NCI-H2081 treated with DMSO at 0.1 percent for 48 hours (cell line): ENCODE data around the gene ITLN1.
"Not testable (repeated sequence)": the region's sequence is repeated elsewhere in the genome, so short reads cannot be mapped to it uniquely, and the experiment has no call there.

Source experiments
- DNase-seq: peaks from one replicate; lab custom pipeline; 2025; lab: John Stamatoyannopoulos, UW

The ITLN1 gene

DNA sequence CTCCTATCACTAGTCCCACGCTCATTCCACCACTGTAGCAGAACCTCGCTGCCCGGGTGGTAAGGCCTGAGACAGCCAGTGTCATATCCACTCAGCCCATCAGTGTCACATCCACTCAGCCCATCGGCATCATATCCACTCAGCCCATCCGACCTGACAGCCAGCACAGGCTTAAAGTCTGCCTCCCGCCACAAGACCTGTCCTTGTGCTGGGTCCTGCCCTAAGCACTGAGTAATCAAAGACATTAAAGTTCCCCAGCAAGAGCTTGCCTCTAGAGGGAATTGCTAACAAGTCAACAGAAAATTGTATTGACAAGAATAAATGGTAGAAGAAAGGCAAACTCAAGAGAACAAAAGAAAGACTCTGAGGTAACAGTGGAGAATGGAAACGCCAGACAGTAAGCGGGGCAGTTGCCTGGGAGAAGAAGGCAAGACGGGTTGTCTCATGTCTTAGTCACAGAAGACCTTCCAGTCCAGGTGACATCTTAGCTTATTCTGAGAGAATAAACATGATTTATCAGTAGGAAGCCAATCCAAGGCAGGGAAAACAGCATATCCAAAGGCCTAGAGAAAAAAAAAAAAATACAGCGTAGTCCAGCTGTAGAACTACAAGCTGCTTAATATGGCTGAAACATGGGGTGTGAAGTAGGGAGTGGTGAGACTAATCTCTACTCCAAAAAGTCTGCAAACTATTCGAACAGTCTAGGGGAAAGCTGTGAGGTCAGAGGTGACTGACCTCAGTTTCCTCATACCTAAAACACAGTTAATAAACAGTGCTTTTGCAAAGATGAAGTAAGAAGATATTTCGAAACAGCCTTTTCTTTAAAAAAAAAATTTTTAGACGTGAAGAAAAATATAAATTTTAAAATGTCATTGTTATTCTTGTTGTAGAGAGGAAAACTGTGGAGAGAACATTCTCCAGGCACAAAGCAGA is 1.1 kb downstream of the ITLN1 start:
- DNase-seq: no peak

DNA sequence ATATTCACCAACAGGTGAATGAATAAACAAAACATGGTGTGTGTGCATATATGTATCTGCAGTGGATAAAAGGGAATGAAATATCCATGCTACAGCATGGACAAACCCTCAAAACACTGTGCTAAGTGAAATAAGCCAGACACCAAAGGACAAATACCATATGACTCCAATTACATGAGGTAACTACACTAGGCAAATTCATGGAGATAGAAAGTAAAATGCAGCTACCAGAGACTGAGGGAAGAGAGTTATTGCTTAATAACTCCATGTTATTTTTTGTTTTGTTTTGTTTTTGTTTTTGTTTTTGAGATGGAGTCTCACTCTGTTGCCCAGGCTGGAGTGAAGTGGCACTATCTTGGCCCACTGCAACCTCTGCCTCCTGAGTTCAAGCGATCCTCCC is 2.4 kb downstream of the ITLN1 start:
- no peak for DNase-seq

DNA sequence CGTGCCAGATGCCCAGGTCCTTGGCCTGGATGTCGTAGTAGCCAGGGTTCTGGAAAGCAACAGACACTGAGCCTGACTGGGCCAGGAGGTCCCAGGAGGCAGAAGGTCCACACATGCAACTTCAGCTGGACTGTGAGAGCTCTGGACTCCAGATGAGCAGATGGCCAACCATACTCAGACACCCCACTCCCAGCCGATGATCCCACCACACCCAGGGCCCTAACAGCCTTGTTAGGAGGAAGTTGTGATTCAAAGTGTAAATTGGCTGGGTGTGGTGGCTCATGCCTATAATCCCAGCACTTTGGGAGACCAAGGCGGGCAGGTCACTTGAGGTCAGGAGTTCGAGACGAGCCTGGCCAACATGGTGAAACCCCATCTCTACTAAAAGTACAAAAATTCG is 3.7 kb downstream of the ITLN1 start:
- not testable (repeated sequence) for DNase-seq

DNA sequence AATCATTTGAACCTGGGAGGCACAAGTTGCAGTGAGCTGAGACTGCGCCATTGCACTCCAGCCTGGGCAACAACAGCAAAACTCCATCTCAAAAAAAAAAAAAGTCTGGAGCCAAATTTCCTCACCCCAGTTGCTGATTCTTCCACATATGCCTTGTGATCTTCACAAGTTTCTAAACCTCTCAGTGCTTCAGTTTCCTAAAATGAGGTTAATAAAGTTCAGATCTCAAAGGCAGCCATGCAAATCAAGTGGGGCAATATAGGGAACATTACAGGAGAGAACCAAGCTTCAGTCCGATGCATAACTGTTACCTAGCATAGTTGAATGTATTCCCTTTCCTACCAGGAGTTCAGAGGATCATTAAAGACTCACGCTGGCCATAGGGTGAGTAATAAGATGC is 4.8 kb downstream of the ITLN1 start:
- no peak for DNase-seq

- no peak for DNase-seq
These were observed 5.9 kb downstream of the ITLN1 start for GRCh38 chr1:160879056-160879455.

GRCh38 chr1:160877221-160877620 is 7.8 kb downstream of the ITLN1 start:
- no peak for DNase-seq

DNA sequence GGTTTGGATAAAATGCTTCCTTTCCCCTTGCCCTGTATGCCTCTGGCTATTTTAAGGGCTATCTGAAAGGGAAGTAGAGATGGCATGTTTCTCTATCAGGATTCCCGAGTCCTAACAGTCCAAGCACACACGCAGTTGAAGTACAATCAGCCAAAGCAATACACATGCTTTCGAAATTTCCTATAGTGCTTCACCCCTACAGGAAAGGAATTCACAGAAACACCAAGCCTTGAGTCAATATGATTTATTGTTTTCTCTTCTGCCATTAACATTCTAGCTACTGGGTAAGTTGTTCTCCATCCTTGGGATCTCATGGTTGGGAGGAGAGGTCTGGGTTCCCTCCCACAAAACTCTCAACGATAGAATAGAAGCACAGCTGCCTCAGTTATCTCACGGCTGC is 8.7 kb downstream of the ITLN1 start:
- no peak for DNase-seq

GRCh38 chr1:160875591-160875990 is 9.4 kb downstream of the ITLN1 start:
- DNase-seq: not testable (repeated sequence)

- DNase-seq: no peak
These were observed 10.0 kb downstream of the ITLN1 start for GRCh38 chr1:160874935-160875334.

DNA sequence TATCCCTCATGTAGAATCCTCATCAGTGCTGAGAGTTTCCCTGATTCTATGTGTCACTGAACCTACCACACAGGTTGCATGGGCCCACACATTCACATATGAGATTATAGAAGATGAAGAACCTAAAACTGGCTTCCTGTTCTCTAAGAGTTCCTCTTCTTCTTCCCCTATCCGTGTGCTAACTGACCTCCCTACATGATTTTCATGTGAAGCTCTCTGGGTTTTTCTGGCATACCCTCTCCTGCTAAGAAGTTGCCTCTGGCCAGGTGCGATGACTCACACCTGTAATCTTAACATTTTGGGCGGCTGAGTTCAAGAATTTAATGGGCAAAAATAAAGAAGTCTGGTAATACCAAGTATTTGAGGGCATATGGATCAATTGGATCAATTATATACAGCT is 16.8 kb downstream of the ITLN1 start:
- DNase-seq: no peak

DNA sequence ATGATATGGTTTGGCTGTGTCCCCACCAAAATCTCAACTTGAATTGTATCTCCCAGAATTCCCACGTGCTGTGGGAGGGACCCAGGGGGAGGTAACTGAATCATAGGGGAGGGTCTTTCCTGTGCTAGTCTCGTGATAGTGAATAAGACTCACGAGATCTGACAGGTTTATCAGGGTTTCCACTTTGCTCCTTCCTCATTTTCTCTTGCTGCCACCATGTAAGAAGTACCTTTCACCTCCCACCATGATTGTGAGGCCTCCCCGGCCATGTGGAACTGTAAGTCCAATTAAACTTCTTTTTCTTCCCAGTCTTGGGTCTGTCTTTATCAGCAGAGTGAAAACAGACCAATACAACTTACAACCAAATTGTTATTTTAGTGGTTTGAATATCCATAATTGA is 17.3 kb downstream of the ITLN1 start:
- DNase-seq: not testable (repeated sequence)

GRCh38 chr1:160866695-160867260 is 18.2 kb downstream of the ITLN1 start:
- no peak for DNase-seq

DNA sequence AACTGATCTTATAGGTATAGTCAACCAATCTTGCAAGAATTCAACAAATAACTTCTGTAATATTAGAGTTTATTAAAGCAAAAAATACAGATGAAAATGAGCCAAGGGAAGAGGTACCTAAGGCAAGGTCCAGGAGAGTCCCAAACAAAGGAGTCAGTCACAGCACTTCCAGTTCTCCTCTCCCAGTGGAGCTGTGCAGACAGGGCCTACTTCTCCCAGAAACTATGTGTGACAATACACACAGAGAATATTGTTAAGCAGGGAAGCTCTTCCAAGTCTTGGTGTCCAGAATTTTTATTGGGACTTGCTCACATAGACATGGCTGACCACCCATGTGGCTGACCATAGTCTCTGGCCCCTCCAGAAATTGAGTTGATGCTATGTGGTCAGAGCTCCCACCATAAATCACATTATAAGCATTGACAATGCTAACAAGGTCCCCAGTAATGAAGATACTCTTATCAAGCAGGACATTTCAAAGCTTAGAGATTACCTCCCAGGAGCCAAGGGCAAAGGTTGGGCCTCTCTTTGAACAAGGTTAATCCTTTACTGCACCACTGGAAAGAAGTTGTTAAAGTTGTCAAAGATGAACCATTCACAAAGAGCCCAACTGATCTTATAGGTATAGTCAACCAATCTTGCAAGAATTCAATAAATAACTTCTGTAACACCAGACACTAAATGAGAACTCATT is 18.8 kb downstream of the ITLN1 start:
- no peak for DNase-seq

- DNase-seq: no peak
These were observed 19.6 kb downstream of the ITLN1 start for GRCh38 chr1:160865337-160865736.

DNA sequence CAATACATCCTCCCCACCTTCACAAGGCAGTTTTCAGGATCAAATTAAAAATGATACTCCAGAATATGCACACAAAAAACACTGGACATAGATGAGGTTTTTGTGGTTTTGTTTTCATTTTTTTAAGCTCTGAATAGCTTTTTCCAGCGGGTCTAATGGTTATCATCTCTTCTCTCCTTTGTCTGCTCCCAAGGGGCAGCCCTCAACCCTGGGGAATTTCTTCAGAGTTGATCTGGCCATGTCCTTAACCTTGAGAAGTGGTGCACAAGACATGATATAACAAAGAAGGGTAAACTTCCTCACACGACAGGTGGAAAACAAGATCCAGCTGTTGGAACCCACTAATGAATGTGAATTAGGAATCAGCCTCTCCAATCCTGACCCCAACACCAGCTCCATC is 20.8 kb downstream of the ITLN1 start:
- no peak for DNase-seq

DNA sequence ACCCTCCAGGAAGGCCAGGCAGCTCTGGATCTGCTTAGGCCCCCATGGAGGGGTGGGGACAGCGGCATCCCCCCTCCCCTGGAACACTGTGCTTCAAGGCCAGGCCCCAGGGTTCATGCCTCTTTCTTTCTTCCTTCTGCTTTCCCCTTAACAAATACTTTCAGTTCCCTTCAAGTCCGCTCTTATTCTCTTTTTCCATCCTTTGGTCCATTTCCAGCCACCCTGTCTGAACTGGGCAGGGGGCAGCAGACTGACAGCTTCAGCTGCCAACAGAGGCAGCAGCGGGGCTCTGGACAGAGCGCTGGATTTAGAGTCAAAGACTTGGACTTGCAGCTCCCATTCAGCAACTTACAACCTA is 21.2 kb downstream of the ITLN1 start:
- no peak for DNase-seq

DNA sequence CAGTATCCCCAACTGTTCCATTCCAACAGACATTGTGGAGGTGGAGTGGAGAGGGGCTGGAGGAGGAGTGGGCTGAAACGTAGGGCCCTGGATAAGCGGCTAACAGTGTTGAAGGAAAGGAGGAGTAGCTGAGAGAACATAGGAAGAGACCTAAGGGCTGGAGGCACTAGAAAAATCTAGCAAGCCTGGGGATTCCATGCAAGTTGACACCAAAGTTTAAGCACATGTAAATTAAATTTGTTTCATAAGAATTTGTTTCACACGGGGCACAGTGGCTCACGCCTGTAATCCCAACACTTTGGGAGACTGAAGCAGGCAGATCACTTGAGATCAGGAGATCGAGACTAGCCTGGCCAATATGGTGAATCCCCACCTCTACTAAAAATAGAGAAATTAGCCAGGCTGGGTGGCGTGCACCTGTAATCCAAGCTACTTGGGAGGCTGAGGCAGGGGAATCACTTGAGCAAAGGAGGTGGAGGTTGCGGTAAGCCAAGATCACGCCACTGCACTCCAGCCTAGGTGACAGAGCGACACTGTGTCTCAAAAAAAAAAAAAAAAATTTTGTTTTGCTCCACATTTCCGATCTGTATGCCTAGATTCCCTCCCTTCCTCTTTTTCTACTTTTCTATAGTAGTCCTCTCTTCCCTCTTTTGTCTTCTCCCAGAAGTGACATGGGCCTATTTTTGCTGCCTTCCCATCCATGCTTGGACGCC is 21.8 kb downstream of the ITLN1 start:
- no peak for DNase-seq

GRCh38 chr1:160862203-160863060 is 22.5 kb downstream of the ITLN1 start, which contains the start of gene CD244:
CD244 (minus strand) TSS chr1:160862887; CDS start chr1:160862677, 210 bp downstream.
- DNase-seq: no peak

DNA sequence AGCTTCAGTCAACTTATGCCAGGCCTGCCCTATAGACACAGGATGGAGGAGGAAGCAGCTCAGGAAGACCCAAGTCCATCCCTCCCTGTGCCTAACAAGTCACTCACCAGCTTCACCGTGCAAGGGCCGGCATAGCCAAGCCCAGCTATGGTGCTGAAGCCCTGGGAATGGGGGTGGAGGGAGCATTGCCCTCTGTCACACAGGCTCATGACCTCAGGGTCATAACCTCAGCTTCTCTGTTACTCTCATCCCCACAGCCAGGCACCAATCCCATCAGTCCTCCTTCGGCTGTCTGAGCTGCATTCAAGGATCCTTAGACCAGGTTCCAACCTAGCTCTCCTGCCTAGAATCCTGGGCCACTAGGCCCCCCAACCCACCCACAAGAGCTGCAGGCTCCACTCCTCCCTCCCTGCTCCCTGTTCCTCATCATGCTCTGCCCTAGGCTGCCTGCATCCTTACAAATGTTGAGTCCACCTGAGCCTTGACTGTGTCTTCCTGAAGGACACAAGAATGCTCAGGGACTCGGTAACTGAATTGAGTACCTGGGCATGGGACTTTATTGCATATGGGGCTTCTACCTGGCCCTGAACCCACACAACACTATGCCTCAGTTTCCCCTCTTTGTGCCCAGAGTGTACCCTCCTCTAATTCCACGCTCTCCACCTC is 24.0 kb downstream of the ITLN1 start:
- no peak for DNase-seq

DNA sequence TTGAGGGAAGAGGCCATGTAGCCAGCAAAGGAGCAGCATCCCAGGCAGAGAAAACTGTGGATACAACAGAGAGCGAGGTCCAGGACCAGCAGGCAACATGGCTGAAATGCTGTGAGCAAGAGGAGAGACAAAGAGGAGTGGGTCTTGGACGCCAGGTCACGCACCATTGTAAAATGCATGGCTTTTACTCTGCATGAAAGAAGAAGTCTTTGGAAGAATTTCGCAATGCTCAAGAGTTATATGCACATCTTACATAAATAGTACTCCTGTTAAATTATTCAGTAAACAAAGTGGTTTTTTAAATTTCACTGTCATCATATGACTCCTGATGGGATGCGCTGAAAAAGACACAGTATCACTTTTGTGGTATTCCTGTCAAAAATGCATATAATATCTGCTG is 25.8 kb downstream of the ITLN1 start:
- no peak for DNase-seq

DNA sequence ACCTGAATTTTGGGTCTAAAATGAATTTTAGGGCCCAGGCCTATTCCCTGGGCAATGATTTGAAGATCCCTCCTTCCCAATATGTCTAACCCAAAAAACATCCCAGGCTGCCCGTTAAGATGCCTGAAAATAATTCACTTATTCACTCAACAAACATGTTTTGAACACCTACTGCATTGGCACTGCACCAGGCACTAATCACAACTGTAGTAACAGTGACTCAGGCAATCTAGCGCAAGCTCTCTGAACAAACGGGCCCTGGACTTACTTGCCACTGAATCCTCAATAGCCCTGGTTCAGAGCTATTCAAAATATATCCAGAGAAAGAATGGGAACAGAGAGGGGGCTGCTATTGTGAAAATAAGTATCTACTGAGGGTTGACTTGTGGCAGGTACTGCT is 26.5 kb downstream of the ITLN1 start:
- DNase-seq: no peak
